Heart left ventricle (tissue), 13 donors: ENCODE data around the gene RALGAPA1.

Source experiments
- POLR2A ChIP-seq, 2 donors: fragments of 450-650 bp; IDR thresholded peaks; one replicate each; pipeline ENCODE4 v1.6.1; 2017; ENCODE audit warnings: antibody characterized with exemption in 2 of 2, mild to moderate bottlenecking in 2 of 2, moderate library complexity in 2 of 2
- TF ChIP-seq, protein P1 (sequence below), 12 donors: fragments of 200-600 bp; sonication (generic) in 4 of 12; IDR thresholded peaks; one replicate each; pipeline versions ENCODE4 v1.5.0 to v1.8.0; 2018 to 2022; ENCODE audit warnings: antibody characterized with exemption in 12 of 12, mild to moderate bottlenecking in 5 of 12
- donor health status: ischemic (EF 13 %, LVEDD 7.1; RV severe dilation, severe dysfunction).
- donor health status: DM: no; HTN: yes; CAD: no.
- donor health status: DM: no; HTN: no; CAD: no.
- donor health status: ischemic (EF 25% LVEDD 6.9; RV normal size, moderate dysfunction).
- donor health status: ischemic (EF 25% LVEDD 5.7; RV mildly dilated, moderate dysfunction).
- donor health status: ischemic (EF 35%, LVEDD 5.7; RV mildly dilated, moderate dysfunction).
- donor health status: nonischemic (EF 11% LVEDD 7.7; RV severe dilation, severe dysfunction).
- donor health status: DM: yes; HTN: yes; CAD: no.
- donor health status: PGD.
- donor health status: ischemic (EF 29% LVEDD 5.4; RV normal size, mild dysfunction).
- donor health status: nonischemic (EF 23%, LVEDD 6.1; RV moderate dilation, normal function).

DNA sequence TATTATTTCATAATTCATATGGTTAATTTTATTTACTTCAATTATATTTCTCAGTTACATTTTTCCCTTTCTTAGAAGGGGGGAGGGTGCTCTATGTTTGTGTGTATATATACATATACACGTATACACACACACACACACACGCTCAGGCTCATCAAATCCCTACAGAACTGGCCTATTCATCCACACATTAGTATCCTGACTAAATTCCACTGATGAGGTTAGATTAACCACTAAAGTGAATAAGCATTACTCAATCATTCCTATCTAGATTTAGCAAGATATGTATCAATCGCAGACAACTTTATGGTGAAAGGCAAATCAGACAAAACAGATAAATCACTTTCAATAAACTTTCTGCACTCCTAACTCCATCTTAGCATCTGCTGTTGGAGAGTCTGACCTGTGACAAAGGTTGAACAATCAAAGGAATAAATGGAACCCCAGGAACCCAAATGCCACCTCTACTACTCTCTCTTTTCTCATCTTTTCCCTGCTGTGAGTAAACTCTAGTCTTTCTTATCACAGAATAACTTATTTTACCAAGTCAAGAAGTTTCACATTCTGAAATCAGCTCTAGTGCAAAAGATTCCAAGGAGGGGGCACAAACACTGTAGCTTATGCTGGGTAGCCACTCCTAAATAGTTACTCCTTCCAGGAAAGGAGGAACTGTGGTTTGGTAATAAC lies 67.6 kb downstream of the RALGAPA1 start:
- TF ChIP-seq, protein P1, sequence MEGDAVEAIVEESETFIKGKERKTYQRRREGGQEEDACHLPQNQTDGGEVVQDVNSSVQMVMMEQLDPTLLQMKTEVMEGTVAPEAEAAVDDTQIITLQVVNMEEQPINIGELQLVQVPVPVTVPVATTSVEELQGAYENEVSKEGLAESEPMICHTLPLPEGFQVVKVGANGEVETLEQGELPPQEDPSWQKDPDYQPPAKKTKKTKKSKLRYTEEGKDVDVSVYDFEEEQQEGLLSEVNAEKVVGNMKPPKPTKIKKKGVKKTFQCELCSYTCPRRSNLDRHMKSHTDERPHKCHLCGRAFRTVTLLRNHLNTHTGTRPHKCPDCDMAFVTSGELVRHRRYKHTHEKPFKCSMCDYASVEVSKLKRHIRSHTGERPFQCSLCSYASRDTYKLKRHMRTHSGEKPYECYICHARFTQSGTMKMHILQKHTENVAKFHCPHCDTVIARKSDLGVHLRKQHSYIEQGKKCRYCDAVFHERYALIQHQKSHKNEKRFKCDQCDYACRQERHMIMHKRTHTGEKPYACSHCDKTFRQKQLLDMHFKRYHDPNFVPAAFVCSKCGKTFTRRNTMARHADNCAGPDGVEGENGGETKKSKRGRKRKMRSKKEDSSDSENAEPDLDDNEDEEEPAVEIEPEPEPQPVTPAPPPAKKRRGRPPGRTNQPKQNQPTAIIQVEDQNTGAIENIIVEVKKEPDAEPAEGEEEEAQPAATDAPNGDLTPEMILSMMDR (IDR thresholded peaks at IDR 0.05): no peak
- TF ChIP-seq POLR2A (IDR thresholded peaks at IDR 0.05): no peak
